SK-N-SH (cell line): ENCODE measurements around the gene GDF9. TPM values are rescaled to one million over a fixed set of nuclear protein-coding genes. Genes with fewer than 3 reads are reported as not detected.
A peak's percentile ranks its signal among the peaks of the same experiment; 100 is the strongest.

Experiments
- CTCF ChIA-PET: fragments of 300-600, 350-600 bp; formaldehyde crosslinking; extraction: SDS; loops from one replicate; lab custom pipeline; 2021; lab: Yijun Ruan, JAX
- POLR2A ChIA-PET: fragments of 350-600 bp; sonication (Branson Sonifier 250); formaldehyde crosslinking; extraction: SDS; loops from one replicate; lab custom pipeline; 2020; ENCODE audit warnings: antibody characterized with exemption, inconsistent platforms; lab: Yijun Ruan, JAX
- DNase-seq: peaks from one replicate; pipeline ENCODE4 v3.0.0; 2012
- H2AFZ ChIP-seq: fragments of 200-600 bp; sonication (generic); 2 replicates; pipeline ENCODE4 v1.8.1; 2016; ENCODE audit warnings: antibody characterized with exemption, mild to moderate bottlenecking, low read depth
- H3F3A ChIP-seq: fragments of 200-600 bp; sonication (generic); replicated peaks from 2 replicates; pipeline ENCODE3; 2016; ENCODE audit warnings: antibody characterized with exemption, mild to moderate bottlenecking; ENCODE audit not compliant: insufficient read depth
- H3K27ac ChIP-seq, 2 experiments: fragments of 200-500 bp in 1 of 2; fragments of 200-600 bp in 1 of 2; sonication (Bioruptor generic) in 1 of 2; sonication (generic), shearing (Covaris generic) in 1 of 2; 2 replicates each; pipeline versions ENCODE4 v1.5.1 to v1.6.1; 2014 to 2016; ENCODE audit warnings: low read depth in 2 of 2, inconsistent platforms in 1 of 2, low read length in 1 of 2, mild to moderate bottlenecking in 1 of 2, mixed read lengths in 1 of 2
- H3K27me3 ChIP-seq: fragments of 200-600 bp; sonication (generic), shearing (Covaris generic); 2 replicates; pipeline ENCODE4 v1.6.1; 2016; ENCODE audit warnings: mixed run types; ENCODE audit not compliant: insufficient read depth
- H3K36me3 ChIP-seq, 2 experiments: fragments of 200-500 bp in 1 of 2; fragments of 200-600 bp in 1 of 2; sonication (Bioruptor generic) in 1 of 2; sonication (generic) in 1 of 2; replicated peaks in 1 of 2; 2 replicates each; pipeline versions ENCODE3 to v1.5.1; 2014 to 2016; ENCODE audit warnings: low read length in 1 of 2, mild to moderate bottlenecking in 1 of 2; ENCODE audit not compliant: insufficient read depth in 2 of 2, control insufficient read depth in 1 of 2
- H3K4me1 ChIP-seq, 2 experiments: fragments of 200-500 bp in 1 of 2; fragments of 200-600 bp in 1 of 2; sonication (Bioruptor generic) in 1 of 2; sonication (generic), shearing (Covaris generic) in 1 of 2; 2 replicates each; pipeline versions ENCODE4 v1.5.1 to v1.6.1; 2014 to 2016; ENCODE audit warnings: low read depth in 1 of 2, low read length in 1 of 2, mixed run types in 1 of 2; ENCODE audit not compliant: insufficient read depth in 2 of 2, control insufficient read depth in 1 of 2
- H3K4me2 ChIP-seq: fragments of 200-600 bp; sonication (generic), shearing (Covaris generic); 2 replicates; pipeline ENCODE4 v1.6.1; 2017; ENCODE audit warnings: mixed run types
- H3K4me3 ChIP-seq, 2 experiments: fragments of 200-500 bp in 1 of 2; fragments of 200-600 bp in 1 of 2; sonication (Bioruptor generic) in 1 of 2; sonication (generic), shearing (Covaris generic) in 1 of 2; 2 replicates each; pipeline versions ENCODE4 v1.5.1 to v1.8.1; 2014 to 2016; ENCODE audit warnings: low read depth in 2 of 2, inconsistent platforms in 1 of 2, low read length in 1 of 2, mild to moderate bottlenecking in 1 of 2, mixed read lengths in 1 of 2, moderate library complexity in 1 of 2
- H3K79me2 ChIP-seq: fragments of 200-600 bp; sonication (generic); 2 replicates; pipeline ENCODE4 v1.8.1; 2017; ENCODE audit warnings: mild to moderate bottlenecking; ENCODE audit not compliant: insufficient read depth
- H3K9ac ChIP-seq: fragments of 200-600 bp; sonication (generic); 2 replicates; pipeline ENCODE4 v1.6.1; 2017; ENCODE audit warnings: mixed run types
- H3K9me2 ChIP-seq: fragments of 200-600 bp; sonication (generic); 2 replicates; pipeline ENCODE4 v1.6.1; 2017; ENCODE audit warnings: mixed run types
- H3K9me3 ChIP-seq: fragments of 200-600 bp; sonication (generic); 2 replicates; pipeline ENCODE4 v1.6.1; 2017; ENCODE audit warnings: mixed run types, mild to moderate bottlenecking, moderate library complexity
- H4K20me1 ChIP-seq: fragments of 200-600 bp; sonication (generic); 2 replicates; pipeline ENCODE4 v1.6.1; 2017; ENCODE audit warnings: mild to moderate bottlenecking, mixed run types; ENCODE audit not compliant: insufficient read depth
- EZH2phosphoT487 ChIP-seq: fragments of 200-600 bp; sonication (generic); IDR thresholded peaks from 2 replicates; pipeline ENCODE4 v1.6.1; 2017; ENCODE audit warnings: low read depth, mixed run types, mild to moderate bottlenecking, antibody characterized with exemption, moderate library complexity, borderline replicate concordance
- FOSL2 ChIP-seq: IDR thresholded peaks from 2 replicates; pipeline ENCODE4 v1.4.0; 2012; ENCODE audit warnings: low read depth, mild to moderate bottlenecking, moderate library complexity, borderline replicate concordance
- FOXJ3 ChIP-seq: sonication (generic); formaldehyde crosslinking; IDR thresholded peaks from 2 replicates; pipeline ENCODE4 v1.5.1; 2020; ENCODE audit warnings: mild to moderate bottlenecking, missing genetic modification reagents
- FOXM1 ChIP-seq: IDR thresholded peaks from 2 replicates; pipeline ENCODE4 v1.4.0; 2012; ENCODE audit warnings: low read depth, mild to moderate bottlenecking
- GATA2 ChIP-seq: sonication (generic); formaldehyde crosslinking; IDR thresholded peaks from 2 replicates; pipeline ENCODE4 v1.5.0; 2020; ENCODE audit warnings: mild to moderate bottlenecking, missing genetic modification reagents
- MXI1 ChIP-seq: IDR thresholded peaks from 2 replicates; pipeline ENCODE4 v1.6.1; 2012; ENCODE audit warnings: mild to moderate bottlenecking, low read depth, low read length, improper control_type of control experiment
- NRF1 ChIP-seq: IDR thresholded peaks from 2 replicates; pipeline ENCODE4 v1.6.1; 2012; ENCODE audit warnings: low read depth, mild to moderate bottlenecking, low read length
- RCOR1 ChIP-seq: fragments of 150-350 bp; IDR thresholded peaks from 2 replicates; pipeline ENCODE4 v1.6.1; 2017; ENCODE audit warnings: antibody characterized with exemption, low read length
- RXRA ChIP-seq: IDR thresholded peaks from 2 replicates; pipeline ENCODE4 v1.4.0; 2012; ENCODE audit warnings: low read depth, mild to moderate bottlenecking, borderline replicate concordance
- SMC3 ChIP-seq: IDR thresholded peaks from 2 replicates; pipeline ENCODE4 v1.6.1; 2012; ENCODE audit warnings: low read depth, low read length, improper control_type of control experiment
- TEAD4 ChIP-seq: IDR thresholded peaks from 2 replicates; pipeline ENCODE4 v1.4.0; 2012; ENCODE audit warnings: mild to moderate bottlenecking, borderline replicate concordance; ENCODE audit not compliant: insufficient read depth
- USF2 ChIP-seq: fragments of 150-350 bp; IDR thresholded peaks from 2 replicates; pipeline ENCODE4 v1.6.1; 2017; ENCODE audit warnings: antibody characterized with exemption, low read length, low read depth, borderline replicate concordance
- WGBS: methylation state at CpG from one replicate; pipeline ENCODE4 v1.1.6; 2017; ENCODE audit warnings: low lambda C conversion rate; 5-methylcytosine and 5-hydroxymethylcytosine counted together
- polyA plus RNA-seq, 3 experiments: library from polyadenylated mRNA; depleted of rRNA; stranded (reverse); fragments of >200 nt; gene quantifications; 2 replicates each; pipeline ENCODE4 v1.2.3, GENCODE V29; 2012
- TF ChIP-seq, protein P1 (sequence below): fragments of 150-350 bp; IDR thresholded peaks from 2 replicates; pipeline ENCODE4 v1.6.1; 2016; ENCODE audit warnings: mild to moderate bottlenecking, low read depth, low read length

Gene GDF9
- polyA plus RNA-seq, 1 of the 3 experiments (the other 2 are of a cell fraction), result 0.82 TPM

- DNase-seq, result no peak
- WGBS, result 87% methylated on average over 8 of the region's 8 CpGs
- H3K9ac ChIP-seq, result no peak overlapping the region
- no peak overlapping the region for H3K4me3 ChIP-seq
- H3K27ac ChIP-seq, result no peak overlapping the region; a peak in 1 of 4 replicates
- CTCF ChIA-PET, result interaction anchor here (1.4 to 2.3 kb wide), 2 partner anchors 9 to 20 kb away, joined by 6 to 9 read pairs; partner anchors contain the start of gene SHROOM1
- H3K27me3 ChIP-seq, result no peaks in the 10 kb centered on the region
- no peaks in the 10 kb centered on the region for H3K9me2 ChIP-seq
- no peaks in the 10 kb centered on the region for H3K9me3 ChIP-seq
- no peaks in the 10 kb centered on the region for H3K36me3 ChIP-seq
- TF ChIP-seq SMC3 (no peak), RXRA (no peak), RCOR1 (no peak), FOXJ3 (CRISPR knock-in tag) (no peak), NRF1 (no peak), MXI1 (no peak), EZH2phosphoT487 (no peak), GATA2 (CRISPR knock-in tag) (no peak), FOSL2 (no peak), USF2 (no peak), FOXM1 (no peak), TEAD4 (no peak)
- TF ChIP-seq, protein P1, sequence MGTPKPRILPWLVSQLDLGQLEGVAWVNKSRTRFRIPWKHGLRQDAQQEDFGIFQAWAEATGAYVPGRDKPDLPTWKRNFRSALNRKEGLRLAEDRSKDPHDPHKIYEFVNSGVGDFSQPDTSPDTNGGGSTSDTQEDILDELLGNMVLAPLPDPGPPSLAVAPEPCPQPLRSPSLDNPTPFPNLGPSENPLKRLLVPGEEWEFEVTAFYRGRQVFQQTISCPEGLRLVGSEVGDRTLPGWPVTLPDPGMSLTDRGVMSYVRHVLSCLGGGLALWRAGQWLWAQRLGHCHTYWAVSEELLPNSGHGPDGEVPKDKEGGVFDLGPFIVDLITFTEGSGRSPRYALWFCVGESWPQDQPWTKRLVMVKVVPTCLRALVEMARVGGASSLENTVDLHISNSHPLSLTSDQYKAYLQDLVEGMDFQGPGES, result no peak
- H3K4me2 ChIP-seq, result no peak overlapping the region
- H4K20me1 ChIP-seq, result no peaks in the 10 kb centered on the region
- H3K79me2 ChIP-seq, result no peaks in the 10 kb centered on the region
- H3K4me1 ChIP-seq, result no peaks in the 10 kb centered on the region; a peak in 2 of 4 replicates
- H3F3A ChIP-seq, result no peaks in the 10 kb centered on the region
- H2AFZ ChIP-seq, result peak overlapping the region; percentile 71; the same call in 1 of the 2 replicates
- POLR2A ChIA-PET, result no interaction called here
These were observed 26.6 kb downstream of the GDF9 start for GRCh38 chr5:132839426-132840301.
